Activated T-helper 9 cell treated with anti-CD3 and anti-CD28 coated beads, Interleukin-2, amount 50 U/mL, for 16 hours (primary cell): ENCODE data around the gene LGALSL.

Source experiments
- DNase-seq: peaks from one replicate; pipeline ENCODE4 v3.0.0-alpha.2; 2020; ENCODE audit warnings: low read depth

LGALSL gene

GRCh38 chr2:64471600-64471999, 17.6 kb downstream of the LGALSL start:
- no peak for DNase-seq

GRCh38 chr2:64472881-64473280, 18.9 kb downstream of the LGALSL start:
- no peak for DNase-seq

- no peak for DNase-seq
Measured at GRCh38 chr2:64474121-64474571, 20.2 kb downstream of the LGALSL start.

- no peak for DNase-seq
Measured at GRCh38 chr2:64474636-64475035, 20.7 kb downstream of the LGALSL start.

DNA sequence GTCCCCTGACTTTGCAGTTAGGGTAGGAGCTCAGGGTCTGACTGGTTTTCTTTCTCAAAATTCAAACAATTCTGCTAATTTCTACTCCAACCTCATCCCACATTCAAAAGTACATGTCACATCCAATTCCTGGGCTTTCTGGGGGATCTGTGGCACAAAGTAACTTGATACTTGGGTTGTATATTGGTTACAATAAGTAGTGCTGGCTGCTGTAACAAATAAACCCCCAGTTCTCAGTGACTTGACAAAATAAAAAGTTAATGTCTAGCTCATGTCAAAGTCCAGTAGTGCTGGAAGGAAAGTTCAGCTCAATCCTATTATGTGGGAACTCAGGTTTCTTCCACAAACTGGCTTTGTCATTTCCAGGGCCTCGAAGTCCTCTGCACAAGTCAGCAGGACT, 23.1 kb downstream of the LGALSL start:
- no peak for DNase-seq

- no peak for DNase-seq
Measured at GRCh38 chr2:64477979-64478378, 24.0 kb downstream of the LGALSL start.

GRCh38 chr2:64478502-64479230, 24.7 kb downstream of the LGALSL start:
- no peak for DNase-seq

DNA sequence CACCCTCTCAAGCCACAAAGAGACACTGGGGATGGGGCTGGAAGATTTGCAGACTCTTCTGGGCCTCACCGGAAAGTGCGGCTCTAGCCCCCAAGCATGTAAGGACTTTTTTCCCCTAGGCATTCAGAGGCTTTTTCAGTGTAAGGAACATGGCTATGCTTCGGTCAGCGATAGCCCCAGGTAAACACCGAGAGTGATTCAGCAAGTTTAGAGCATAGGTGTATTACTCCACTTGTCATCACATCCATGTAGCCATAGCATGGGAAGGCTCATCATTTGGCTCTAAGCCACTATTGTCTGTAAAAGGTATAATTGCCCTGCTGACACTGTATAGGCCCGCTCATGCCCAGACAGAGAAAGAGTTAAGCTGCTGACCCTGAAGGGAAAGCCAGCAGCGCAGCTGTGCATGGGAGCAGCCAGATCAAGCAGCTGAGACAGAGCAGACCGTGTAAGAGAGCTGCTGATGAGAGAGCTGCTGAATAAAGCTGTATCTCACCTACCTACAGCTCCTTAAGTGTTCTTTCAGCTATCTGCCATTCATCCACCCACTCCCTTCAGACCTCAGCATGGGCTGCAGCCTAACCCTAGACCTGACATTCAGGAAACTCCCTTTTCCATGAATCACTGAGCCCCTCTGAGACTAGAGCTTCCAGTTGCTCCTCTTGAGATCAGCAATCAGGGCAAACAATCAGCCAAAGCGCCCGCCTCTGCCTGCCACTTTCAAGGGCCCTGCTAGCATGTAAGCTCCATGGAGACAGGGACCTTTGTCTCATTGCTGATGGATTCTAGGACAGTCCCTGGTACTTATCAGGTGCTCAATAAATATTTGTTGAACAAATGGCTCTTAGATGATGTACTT, 25.5 kb downstream of the LGALSL start:
- DNase-seq, result no peak

DNA sequence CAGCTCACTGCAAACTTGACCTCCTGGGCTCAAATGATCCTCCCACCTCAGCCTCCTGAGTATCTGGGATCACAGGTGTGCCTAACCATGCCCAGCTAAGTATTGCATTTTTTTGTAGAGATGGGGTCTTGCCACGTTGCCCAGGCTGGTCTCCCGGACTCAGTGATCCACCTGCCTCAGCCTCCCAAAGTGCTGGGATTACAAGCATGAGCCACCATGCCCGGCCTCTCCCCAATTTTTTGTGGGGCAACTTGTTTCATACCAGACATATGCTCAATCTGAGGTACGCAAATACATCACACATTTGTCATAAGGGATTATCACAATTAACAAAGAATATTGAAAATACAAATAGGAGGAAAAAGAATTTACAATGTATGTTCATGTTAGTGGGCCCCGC, 27.7 kb downstream of the LGALSL start:
- DNase-seq, result no peak

- no peak for DNase-seq
Measured at GRCh38 chr2:64482243-64482642, 28.3 kb downstream of the LGALSL start.

DNA sequence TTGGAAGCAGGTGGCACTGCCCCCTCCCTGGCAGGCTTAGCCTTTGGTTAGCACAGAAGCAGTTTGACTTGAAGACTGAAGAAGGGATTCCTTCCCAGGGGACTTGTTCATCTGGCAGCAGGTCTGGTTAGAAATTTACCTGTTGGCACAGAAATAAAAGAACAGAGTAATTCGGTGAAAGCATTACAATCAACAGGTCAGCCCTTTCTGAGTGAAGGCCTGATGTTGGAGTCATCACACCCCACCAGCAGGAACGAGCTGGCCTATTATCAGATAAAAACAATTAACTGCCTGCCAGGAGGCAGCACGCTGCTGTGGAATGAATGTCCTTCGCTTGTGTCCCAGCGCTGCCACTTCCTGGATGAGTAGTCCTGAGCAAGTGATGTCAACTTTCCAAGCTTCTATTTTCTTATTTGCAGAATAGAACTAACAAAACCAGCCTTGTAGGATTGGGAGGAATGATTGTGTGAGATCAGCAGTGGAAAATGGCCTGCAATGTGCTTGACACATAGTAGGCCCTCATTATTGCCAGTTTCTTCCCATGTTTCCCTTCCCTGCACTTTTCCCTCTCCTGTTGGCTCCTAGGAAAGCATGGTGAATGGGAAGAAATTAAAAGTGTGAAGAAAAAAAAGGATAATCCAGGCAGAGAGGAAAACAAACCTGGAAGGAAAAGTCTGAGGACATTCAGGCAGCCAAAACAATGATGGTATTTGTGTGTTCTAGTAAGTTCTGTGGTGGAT, 29.0 kb downstream of the LGALSL start:
- DNase-seq, result no peak

GRCh38 chr2:64485331-64485730, 31.4 kb downstream of the LGALSL start:
- DNase-seq, result no peak

- no peak for DNase-seq
Measured at GRCh38 chr2:64485961-64486360, 32.0 kb downstream of the LGALSL start.

- DNase-seq, result no peak
Measured at GRCh38 chr2:64487256-64488049, 33.5 kb downstream of the LGALSL start.

DNA sequence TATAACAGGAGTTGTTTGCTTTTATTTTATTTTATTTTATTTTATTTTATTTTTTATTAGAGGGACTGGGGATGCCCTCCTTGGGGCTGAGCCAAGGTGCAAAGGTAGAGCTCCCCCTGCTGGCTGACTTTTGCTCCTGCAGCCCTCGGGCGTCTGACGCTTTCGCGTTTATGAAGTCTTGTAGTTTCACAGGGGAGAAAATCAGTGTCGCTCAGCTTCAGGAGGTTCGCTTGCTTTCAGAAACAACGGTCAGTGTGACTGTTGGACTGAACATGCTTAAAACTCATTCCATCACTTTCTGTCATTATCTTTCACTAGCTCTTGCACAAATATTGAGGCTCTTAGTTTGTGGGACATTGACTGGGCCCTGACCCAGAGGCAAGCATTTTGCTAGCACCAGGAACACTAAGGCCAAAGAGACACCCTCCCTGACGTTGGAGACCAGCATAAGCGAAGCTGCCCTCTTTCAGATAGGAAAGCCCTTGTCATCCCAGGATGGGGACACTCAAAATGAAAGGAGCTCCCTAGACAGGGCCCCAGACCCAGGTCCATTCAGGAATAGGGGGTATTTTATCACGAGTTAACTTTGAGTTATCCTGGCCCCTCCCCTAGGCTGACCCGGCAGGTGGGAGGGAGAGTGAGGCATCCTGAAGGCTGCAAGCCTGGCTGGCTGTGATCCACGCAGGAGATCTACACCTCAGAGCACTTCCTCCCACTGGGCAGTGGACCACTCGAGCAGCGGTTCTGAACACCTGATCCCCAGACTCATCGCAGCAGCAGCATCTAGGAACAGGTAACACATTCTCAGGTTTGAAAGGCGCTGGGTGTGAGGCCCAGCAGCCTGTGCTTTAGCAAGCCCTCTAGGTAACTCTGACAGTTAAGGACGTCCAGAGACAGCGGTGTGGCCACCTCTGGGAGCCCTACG, 34.4 kb downstream of the LGALSL start:
- peak; percentile 62 for DNase-seq

DNA sequence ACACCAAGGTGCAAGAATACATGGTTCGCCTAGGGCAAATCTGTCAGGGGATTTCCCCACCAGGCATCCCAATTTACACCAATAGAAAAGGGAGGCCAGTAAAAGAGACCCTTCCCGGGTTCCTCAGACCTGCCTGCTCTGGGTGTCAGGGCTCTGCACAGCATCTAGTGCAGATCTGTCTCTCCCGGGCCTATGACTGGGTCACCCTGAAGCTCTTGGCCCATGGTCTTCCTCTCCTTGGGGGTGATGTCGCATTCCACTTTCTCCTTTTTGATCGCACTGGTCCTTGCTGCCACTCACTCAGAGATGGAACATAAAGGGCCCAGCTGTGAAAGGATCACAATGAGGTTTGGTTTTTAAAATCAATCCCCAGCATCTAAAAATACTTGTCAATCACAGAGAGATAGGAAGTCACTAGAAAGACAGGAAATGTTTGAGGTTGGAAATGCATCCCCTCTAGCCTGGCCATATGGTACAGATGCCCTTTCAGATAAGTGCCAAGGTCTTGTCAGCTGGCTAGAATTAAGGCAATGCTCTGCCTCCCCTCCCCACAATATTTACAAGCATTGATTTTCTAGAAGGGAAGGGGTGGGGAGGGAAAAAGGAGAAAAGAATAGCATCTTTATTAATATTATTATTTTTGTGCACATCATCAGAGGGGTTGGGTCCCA, 35.3 kb downstream of the LGALSL start:
- no peak for DNase-seq

DNA sequence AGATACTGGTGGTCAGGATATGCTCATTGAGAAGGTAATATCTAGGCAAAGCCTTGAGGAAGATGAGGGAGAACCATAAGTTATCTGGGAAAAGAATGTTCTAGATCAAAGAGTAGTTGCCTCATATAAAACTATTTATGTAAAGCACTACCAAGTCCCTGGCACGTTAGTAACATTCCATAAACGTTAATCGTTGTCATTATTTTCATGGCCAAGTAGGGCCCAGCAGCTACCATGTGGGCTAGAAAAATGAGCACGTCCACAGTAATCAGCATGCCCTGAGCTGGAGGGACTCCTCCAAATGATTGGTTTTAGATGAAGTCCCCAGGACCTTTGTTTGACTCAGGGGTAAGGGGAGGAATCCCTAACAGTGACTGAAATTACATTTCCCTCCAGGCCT, 37.5 kb downstream of the LGALSL start:
- no peak for DNase-seq

GRCh38 chr2:64492272-64492671, 38.3 kb downstream of the LGALSL start:
- DNase-seq, result no peak

GRCh38 chr2:64492821-64493220, 38.9 kb downstream of the LGALSL start:
- DNase-seq, result no peak

DNA sequence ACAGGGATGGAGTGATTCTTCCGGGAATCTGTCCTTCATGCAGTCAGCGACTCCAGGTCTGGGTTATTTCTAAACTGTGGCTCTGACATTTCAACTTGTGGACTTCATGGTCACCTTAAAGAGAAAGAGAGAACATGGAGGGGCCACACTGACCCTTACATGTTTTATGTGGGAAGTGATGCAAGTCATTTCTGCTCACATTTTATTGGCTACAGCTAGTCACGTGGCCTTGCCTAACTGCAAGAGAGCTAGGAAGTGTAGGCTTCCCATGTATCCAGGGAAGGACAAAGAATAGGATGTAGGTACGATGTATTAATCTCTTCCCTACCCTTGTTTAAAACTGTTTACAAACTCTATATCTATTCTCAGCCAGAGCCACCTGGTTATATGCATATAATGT, 39.8 kb downstream of the LGALSL start:
- no peak for DNase-seq
